AG04450 (cell line): Measurements from ENCODE around the gene SLC16A6. TPM values are rescaled to one million over a fixed set of nuclear protein-coding genes. Genes with fewer than 3 reads are reported as not detected.

Experiments used
- CTCF ChIA-PET: fragments of 300-600, 350-600 bp; formaldehyde crosslinking; extraction: SDS; loops from one replicate; lab custom pipeline; 2022; ENCODE audit warnings: antibody characterized with exemption, inconsistent platforms; lab: Charles Lee
- POLR2A ChIA-PET: fragments of 350-600 bp; formaldehyde crosslinking; extraction: SDS; loops from one replicate; lab custom pipeline; 2021; ENCODE audit warnings: antibody characterized with exemption, inconsistent platforms; lab: Yijun Ruan, JAX
- DNase-seq: peaks from one replicate; pipeline ENCODE4 v3.0.0-alpha.2; 2011; ENCODE audit warnings: low read depth, low spot score
- H3K27ac ChIP-seq: one replicate; pipeline ENCODE4 v1.5.1; 2012; ENCODE audit warnings: low read depth, low read length, control low read depth
- H3K27me3 ChIP-seq: one replicate; pipeline ENCODE4 v1.6.0; 2012; ENCODE audit warnings: low read length; ENCODE audit not compliant: control insufficient read depth, insufficient read depth
- H3K4me3 ChIP-seq: 2 replicates; pipeline ENCODE4 v1.5.1; 2011; ENCODE audit warnings: mild to moderate bottlenecking, low read depth, low read length, control low read depth
- H3K9me3 ChIP-seq: 2 replicates; pipeline ENCODE4 v1.5.1; 2012; ENCODE audit warnings: low read length; ENCODE audit not compliant: control insufficient read depth, insufficient read depth
- polyA plus RNA-seq: library from polyadenylated mRNA; depleted of rRNA; stranded (reverse); fragments of >200 nt; gene quantifications from 2 replicates; pipeline ENCODE4 v1.2.3, GENCODE V29; 2011
- TF ChIP-seq, protein P1 (sequence below): IDR thresholded peaks from 2 replicates; pipeline ENCODE4 v1.5.1; 2011; ENCODE audit warnings: low read depth, low read length, control low read depth, inconsistent platforms

SLC16A6 gene
- polyA plus RNA-seq, 1 experiment = 1.2 TPM

GRCh38 chr17:68294617-68295016, 3.7 kb upstream of the SLC16A6 start:
- H3K4me3 ChIP-seq = no peak overlapping the region
- ChIA-PET CTCF (interaction anchor here (0.9 kb wide), 1 partner anchor 104 kb away, joined by 3 read pairs; no protein-coding TSS in a partner anchor), POLR2A (no interaction called here)

DNA sequence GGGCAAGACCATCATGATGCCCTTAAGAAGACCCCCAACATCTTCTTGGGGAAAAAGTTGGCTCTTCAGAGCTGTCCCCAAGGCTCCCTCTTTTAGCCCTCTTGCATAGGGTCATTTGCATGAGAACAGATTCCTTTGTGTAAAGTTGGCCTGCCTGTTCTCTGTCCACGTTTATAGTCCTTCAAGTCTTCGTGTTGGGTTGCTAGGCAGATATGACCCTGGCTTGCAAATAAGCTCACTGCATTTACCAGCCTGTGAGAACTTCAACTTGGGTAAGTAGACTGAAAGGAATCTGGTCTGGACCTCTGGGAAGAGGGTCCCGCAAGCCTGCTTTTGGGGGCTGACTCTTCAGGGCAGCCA, 3.2 kb upstream of the SLC16A6 start:
- no peaks in the 10 kb centered on the region; the same call in 1 of the 2 replicates for H3K9me3 ChIP-seq
- H3K4me3 ChIP-seq = no peak overlapping the region
- ChIA-PET POLR2A (no interaction called here), CTCF (interaction anchor here (0.9 kb wide), 1 partner anchor 105 kb away, joined by 3 read pairs; no protein-coding TSS in a partner anchor)
- no peak for DNase-seq
- TF ChIP-seq, protein P1, sequence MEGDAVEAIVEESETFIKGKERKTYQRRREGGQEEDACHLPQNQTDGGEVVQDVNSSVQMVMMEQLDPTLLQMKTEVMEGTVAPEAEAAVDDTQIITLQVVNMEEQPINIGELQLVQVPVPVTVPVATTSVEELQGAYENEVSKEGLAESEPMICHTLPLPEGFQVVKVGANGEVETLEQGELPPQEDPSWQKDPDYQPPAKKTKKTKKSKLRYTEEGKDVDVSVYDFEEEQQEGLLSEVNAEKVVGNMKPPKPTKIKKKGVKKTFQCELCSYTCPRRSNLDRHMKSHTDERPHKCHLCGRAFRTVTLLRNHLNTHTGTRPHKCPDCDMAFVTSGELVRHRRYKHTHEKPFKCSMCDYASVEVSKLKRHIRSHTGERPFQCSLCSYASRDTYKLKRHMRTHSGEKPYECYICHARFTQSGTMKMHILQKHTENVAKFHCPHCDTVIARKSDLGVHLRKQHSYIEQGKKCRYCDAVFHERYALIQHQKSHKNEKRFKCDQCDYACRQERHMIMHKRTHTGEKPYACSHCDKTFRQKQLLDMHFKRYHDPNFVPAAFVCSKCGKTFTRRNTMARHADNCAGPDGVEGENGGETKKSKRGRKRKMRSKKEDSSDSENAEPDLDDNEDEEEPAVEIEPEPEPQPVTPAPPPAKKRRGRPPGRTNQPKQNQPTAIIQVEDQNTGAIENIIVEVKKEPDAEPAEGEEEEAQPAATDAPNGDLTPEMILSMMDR = no peak
- H3K27me3 ChIP-seq = peaks cover 22% of the 10 kb centered on the region
- H3K27ac ChIP-seq = no peak overlapping the region

More at GRCh38 chr17:68294617-68295016, 3.7 kb upstream of the SLC16A6 start:
- no peak overlapping the region for H3K27ac ChIP-seq
- peaks cover 22% of the 10 kb centered on the region for H3K27me3 ChIP-seq
- TF ChIP-seq, protein P1 = no peak
- H3K9me3 ChIP-seq = no peaks in the 10 kb centered on the region; the same call in 1 of the 2 replicates
- no peak for DNase-seq

DNA sequence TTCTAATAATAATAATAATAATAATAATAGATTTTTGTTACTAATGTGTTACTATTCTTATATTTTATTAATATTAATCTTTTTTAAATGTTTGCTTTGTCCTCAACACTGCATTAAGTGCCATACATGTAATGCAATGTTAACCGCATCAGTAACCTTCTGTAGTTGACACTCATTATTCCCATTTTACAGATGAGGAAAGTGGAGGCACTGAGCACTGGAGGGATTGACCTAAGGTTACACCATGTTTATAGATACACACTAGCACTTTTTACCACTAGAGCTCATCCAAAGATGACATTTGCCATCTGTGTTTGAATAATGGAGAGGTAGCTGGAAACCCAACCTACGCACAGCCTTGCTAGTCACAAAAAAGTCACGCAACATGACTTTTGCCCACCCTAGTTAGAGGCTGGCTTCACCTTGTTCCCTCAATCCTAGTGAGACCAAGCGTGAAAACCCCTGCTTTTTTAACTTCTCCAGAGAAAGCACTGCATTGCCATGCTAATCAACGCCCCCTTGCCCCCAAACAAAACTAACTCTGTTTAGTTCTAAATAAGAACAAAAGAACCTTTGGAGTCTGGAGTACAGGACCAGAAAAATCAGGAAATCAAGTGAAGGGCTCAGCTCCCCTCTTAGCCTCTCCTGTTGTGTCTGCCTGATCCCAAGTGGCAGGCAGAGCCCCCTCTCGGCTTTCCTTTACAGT, 2.7 kb upstream of the SLC16A6 start:
- ChIA-PET CTCF (interaction anchor here (0.9 kb wide), 1 partner anchor 105 kb away, joined by 3 read pairs; no protein-coding TSS in a partner anchor), POLR2A (no interaction called here)
- TF ChIP-seq, protein P1 = no peak
- no peak overlapping the region for H3K4me3 ChIP-seq
- no peak for DNase-seq
- H3K27ac ChIP-seq = no peak overlapping the region
- H3K27me3 ChIP-seq = peaks cover 22% of the 10 kb centered on the region
- H3K9me3 ChIP-seq = no peaks in the 10 kb centered on the region; the same call in 1 of the 2 replicates

DNA sequence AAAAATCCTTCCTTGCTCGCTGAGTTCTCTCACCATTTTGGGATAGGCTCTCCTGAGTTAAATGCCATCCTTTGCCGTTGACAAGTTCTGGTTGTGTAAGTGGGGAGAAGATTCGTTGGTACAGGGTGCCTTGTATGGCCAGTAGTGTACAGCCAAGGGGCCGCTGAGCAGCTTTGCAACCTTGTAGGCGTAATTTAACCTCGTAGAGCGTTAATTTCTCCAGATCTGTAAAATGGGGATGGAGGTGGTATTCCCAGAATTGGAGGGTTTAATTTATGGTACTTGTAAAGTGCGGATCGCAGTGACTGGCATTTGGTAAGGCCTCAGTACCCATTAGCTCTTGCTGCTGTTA, 1.7 kb upstream of the SLC16A6 start:
- ChIA-PET POLR2A (no interaction called here), CTCF (interaction anchor here (1.4 to 3.7 kb wide), 2 partner anchors 107 to 144 kb away, joined by 7 to 9 read pairs; no protein-coding TSS in a partner anchor)
- Histone ChIP-seq H3K4me3 (no peak overlapping the region; the same call in 1 of the 2 replicates), H3K27me3 (peaks cover 22% of the 10 kb centered on the region), H3K27ac (no peak overlapping the region), H3K9me3 (no peaks in the 10 kb centered on the region; the same call in 1 of the 2 replicates)
- no peak for DNase-seq
- TF ChIP-seq, protein P1 = no peak
